Ishikawa (cell line): ENCODE results near the gene PRKCE.

ENCODE experiments used
- CEBPB ChIP-seq: IDR thresholded peaks from 2 replicates; pipeline ENCODE4 v1.6.1; 2012
- CREB1 ChIP-seq: IDR thresholded peaks from 2 replicates; pipeline ENCODE4 v1.6.1; 2012; ENCODE audit warnings: low read depth
- EGR1 ChIP-seq: IDR thresholded peaks from 2 replicates; pipeline ENCODE4 v1.6.1; 2012
- EP300 ChIP-seq: IDR thresholded peaks from 2 replicates; pipeline ENCODE4 v1.6.1; 2012; ENCODE audit warnings: borderline replicate concordance
- FOXM1 ChIP-seq: IDR thresholded peaks from 2 replicates; pipeline ENCODE4 v1.6.1; 2012; ENCODE audit warnings: low read depth, borderline replicate concordance
- MAX ChIP-seq: IDR thresholded peaks from 2 replicates; pipeline ENCODE4 v1.6.1; 2012
- NFIC ChIP-seq: IDR thresholded peaks from 2 replicates; pipeline ENCODE4 v1.6.1; 2012
- RAD21 ChIP-seq: IDR thresholded peaks from 2 replicates; pipeline ENCODE4 v1.6.1; 2012; ENCODE audit warnings: low read depth
- REST ChIP-seq: IDR thresholded peaks from 2 replicates; pipeline ENCODE4 v1.6.1; 2012; ENCODE audit warnings: low read depth, mild to moderate bottlenecking
- TAF1 ChIP-seq: IDR thresholded peaks from 2 replicates; pipeline ENCODE4 v1.6.1; 2012; ENCODE audit warnings: low read depth, mild to moderate bottlenecking
- TCF12 ChIP-seq: IDR thresholded peaks from 2 replicates; pipeline ENCODE4 v1.6.1; 2012; ENCODE audit warnings: low read depth
- TEAD4 ChIP-seq: IDR thresholded peaks from 2 replicates; pipeline ENCODE4 v1.6.1; 2012
- USF1 ChIP-seq: IDR thresholded peaks from 2 replicates; pipeline ENCODE4 v1.6.1; 2012
- YY1 ChIP-seq: IDR thresholded peaks from 2 replicates; pipeline ENCODE4 v1.6.1; 2012; ENCODE audit warnings: low read depth
- ZBTB7A ChIP-seq: IDR thresholded peaks from 2 replicates; pipeline ENCODE4 v1.6.1; 2012; ENCODE audit warnings: low read depth

PRKCE gene

GRCh38 chr2:45897842-45898241 is 246.4 kb downstream of the PRKCE start:
- TF ChIP-seq NFIC (no peak), FOXM1 (no peak), MAX (no peak), TCF12 (no peak), CEBPB (no peak), TAF1 (no peak), REST (no peak), USF1 (no peak), ZBTB7A (no peak), RAD21 (no peak), EP300 (no peak), CREB1 (no peak)

- TF ChIP-seq TAF1 (no peak), NFIC (peak; percentile 60), ZBTB7A (no peak)
These were observed 247.3 kb downstream of the PRKCE start for GRCh38 chr2:45898819-45899218.

GRCh38 chr2:45899926-45900325 is 248.5 kb downstream of the PRKCE start:
- no peak for TF ChIP-seq CREB1
- no peak for TF ChIP-seq TCF12
- TF ChIP-seq ZBTB7A, result no peak
- TF ChIP-seq REST, result no peak
- TF ChIP-seq MAX, result no peak
- no peak for TF ChIP-seq EP300
- TF ChIP-seq TEAD4, result no peak
- TF ChIP-seq NFIC, result no peak
- TF ChIP-seq CEBPB, result no peak
- TF ChIP-seq TAF1, result no peak
- no peak for TF ChIP-seq EGR1
- no peak for TF ChIP-seq YY1
- TF ChIP-seq FOXM1, result no peak
- TF ChIP-seq RAD21, result no peak
- TF ChIP-seq USF1, result no peak

GRCh38 chr2:45901468-45902032 is 250.1 kb downstream of the PRKCE start:
- TF ChIP-seq FOXM1 (no peak), RAD21 (no peak), CEBPB (no peak), REST (no peak), ZBTB7A (no peak), MAX (no peak), TAF1 (no peak), EP300 (no peak), CREB1 (no peak), YY1 (no peak)
